GM13977 (cell line): ENCODE results near the gene ANXA6.

ENCODE experiments used
- DNase-seq: peaks from one replicate; pipeline ENCODE4 v3.0.0; 2012; ENCODE audit warnings: low spot score
- in situ Hi-C: fragments of 300-500 bp; cut with MboI; formaldehyde crosslinking; loops from one replicate; pipeline ENCODE4 v1.12.0; 2022; ENCODE audit warnings: low sequenced_read_pairs, low pct_unique_long_range_greater_than_20kb, mixed read lengths, inconsistent platforms; ENCODE audit not compliant: unreplicated experiment
- TF ChIP-seq, protein P1 (sequence below): IDR thresholded peaks from 2 replicates; pipeline ENCODE4 v1.5.1; 2012; ENCODE audit warnings: mild to moderate bottlenecking, control low read depth; ENCODE audit not compliant: insufficient read depth; ENCODE audit errors: extremely low read depth, missing control alignments

Gene ANXA6

DNA sequence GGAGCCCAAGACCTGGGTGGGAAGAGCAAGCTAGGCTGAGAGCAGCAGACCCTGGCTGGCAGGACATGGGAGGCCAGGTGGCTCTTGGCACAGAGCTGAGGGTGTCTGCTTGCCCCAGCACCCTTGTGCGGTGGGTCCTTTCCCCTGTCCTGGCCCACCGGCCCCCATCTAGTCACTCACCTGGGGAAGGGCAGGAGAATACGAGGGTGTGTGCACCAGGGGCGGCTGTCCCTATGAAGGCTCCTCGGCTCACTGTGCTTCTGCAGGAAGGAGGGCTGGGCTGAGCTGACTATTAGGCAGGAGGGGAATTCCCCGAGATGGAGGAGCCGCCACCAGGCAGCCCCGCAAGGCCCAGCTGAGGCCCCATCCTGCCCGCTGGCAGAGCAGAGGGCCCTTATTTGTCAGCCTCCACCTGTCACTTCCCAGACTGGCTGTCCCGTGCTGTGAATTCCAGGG is 70.6 kb downstream of the ANXA6 start:
- peak; percentile 71 for DNase-seq
- TF ChIP-seq, protein P1, sequence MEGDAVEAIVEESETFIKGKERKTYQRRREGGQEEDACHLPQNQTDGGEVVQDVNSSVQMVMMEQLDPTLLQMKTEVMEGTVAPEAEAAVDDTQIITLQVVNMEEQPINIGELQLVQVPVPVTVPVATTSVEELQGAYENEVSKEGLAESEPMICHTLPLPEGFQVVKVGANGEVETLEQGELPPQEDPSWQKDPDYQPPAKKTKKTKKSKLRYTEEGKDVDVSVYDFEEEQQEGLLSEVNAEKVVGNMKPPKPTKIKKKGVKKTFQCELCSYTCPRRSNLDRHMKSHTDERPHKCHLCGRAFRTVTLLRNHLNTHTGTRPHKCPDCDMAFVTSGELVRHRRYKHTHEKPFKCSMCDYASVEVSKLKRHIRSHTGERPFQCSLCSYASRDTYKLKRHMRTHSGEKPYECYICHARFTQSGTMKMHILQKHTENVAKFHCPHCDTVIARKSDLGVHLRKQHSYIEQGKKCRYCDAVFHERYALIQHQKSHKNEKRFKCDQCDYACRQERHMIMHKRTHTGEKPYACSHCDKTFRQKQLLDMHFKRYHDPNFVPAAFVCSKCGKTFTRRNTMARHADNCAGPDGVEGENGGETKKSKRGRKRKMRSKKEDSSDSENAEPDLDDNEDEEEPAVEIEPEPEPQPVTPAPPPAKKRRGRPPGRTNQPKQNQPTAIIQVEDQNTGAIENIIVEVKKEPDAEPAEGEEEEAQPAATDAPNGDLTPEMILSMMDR: no peak
- in situ Hi-C loops: no loop called here

DNA sequence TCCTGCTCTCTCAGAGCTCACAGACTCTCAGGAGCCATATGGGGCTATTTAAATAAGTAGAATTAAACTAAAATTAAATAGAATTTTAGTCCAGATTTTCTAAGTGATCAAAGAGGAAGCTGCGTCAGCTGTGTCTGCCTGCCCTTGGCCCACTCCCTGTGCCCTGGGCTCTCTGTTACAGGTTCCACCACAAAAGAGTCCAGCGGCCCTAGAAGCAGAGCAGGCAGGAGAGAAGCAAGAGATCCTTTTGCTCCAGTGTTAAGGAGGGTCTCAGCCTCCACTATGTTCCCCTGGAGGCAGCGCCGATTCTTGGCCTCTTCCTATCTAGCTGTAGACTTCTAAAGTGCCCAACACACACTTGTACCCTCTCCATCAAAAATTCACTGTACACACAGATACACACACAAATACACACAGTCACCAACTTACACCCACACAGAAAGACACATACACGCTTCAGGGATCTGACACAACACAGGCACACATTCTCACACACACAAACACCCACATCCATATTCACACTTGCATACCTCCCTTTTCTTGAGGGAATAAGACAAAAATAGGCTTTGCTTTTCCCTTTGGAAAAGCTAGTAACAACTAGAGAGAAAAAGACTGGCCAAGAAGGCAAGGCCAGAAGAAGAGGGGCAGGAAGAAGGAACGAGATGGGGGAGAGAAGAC is 71.2 kb downstream of the ANXA6 start:
- in situ Hi-C loops: no loop called here
- TF ChIP-seq, protein P1: no peak
- no peak for DNase-seq

GRCh38 chr5:151085517-151086041 is 72.0 kb downstream of the ANXA6 start:
- no peak for DNase-seq
- in situ Hi-C loops: no loop called here
- TF ChIP-seq, protein P1: no peak

DNA sequence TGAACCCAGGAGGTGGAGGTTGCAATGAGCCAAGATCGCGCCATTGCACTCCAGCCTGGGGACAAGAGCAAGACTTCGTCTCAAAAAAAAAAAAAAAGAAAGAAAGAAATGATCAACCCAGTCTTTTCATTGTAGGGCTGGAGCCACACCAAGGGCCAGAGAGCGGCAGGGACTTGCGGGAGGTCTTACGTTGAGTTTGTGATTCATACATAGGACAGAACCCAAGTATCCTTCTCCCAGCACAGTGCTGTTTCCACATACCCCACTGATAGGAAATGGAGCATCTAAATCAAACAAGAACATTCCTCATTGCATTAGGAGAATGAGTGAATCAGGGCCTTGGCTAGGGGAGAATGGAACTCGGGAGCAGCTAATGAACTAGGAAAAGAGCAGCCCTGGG is 73.2 kb downstream of the ANXA6 start:
- TF ChIP-seq, protein P1: no peak
- no peak for DNase-seq
- in situ Hi-C loops: no loop called here

- TF ChIP-seq, protein P1: no peak
- DNase-seq: no peak
- in situ Hi-C loops: no loop called here
Measured at GRCh38 chr5:151083081-151083676, 74.4 kb downstream of the ANXA6 start.

- TF ChIP-seq, protein P1: peak; percentile 15
- in situ Hi-C loops: no loop called here
- DNase-seq: no peak
Measured at GRCh38 chr5:151082282-151082902, 75.2 kb downstream of the ANXA6 start.
